HL-60 (cell line): ENCODE data around the gene MAP6.

ENCODE experiments used
- DNase-seq, 2 experiments: peaks; one replicate each; pipeline ENCODE4 v3.0.0-alpha.2; 2010 to 2020; ENCODE audit warnings: low read depth in 1 of 2, low spot score in 1 of 2
- H3K27ac ChIP-seq: fragments of 250-450 bp; sonication (Bioruptor Pico); replicated peaks from 2 replicates; pipeline ENCODE4 v1.5.1; 2020; ENCODE audit warnings: mild to moderate bottlenecking, moderate library complexity
- H3K27me3 ChIP-seq: fragments of 250-450 bp; sonication (Bioruptor Pico); 2 replicates; pipeline ENCODE4 v1.5.1; 2021; ENCODE audit warnings: mild to moderate bottlenecking, moderate library complexity; ENCODE audit not compliant: insufficient read depth, poor library complexity, severe bottlenecking
- H3K4me3 ChIP-seq: replicated peaks from 2 replicates; pipeline ENCODE4 v1.5.1; 2011; ENCODE audit warnings: mild to moderate bottlenecking, control low read depth, low read length; ENCODE audit not compliant: insufficient read depth
- CTCF ChIP-seq: IDR thresholded peaks from one replicate; pipeline ENCODE4 v1.5.1; 2011; ENCODE audit warnings: low read length, control low read depth, inconsistent platforms; ENCODE audit not compliant: insufficient read depth
- GABPA ChIP-seq: IDR thresholded peaks from 2 replicates; pipeline ENCODE4 v1.6.1; 2012; ENCODE audit warnings: low read depth
- POLR2AphosphoS5 ChIP-seq: IDR thresholded peaks from 2 replicates; pipeline ENCODE4 v1.6.1; 2012; ENCODE audit warnings: low read depth
- SPI1 ChIP-seq: IDR thresholded peaks from 2 replicates; pipeline ENCODE4 v1.6.1; 2012; ENCODE audit warnings: low read depth, mild to moderate bottlenecking, borderline replicate concordance
- TF ChIP-seq, protein P1 (sequence below): IDR thresholded peaks from 2 replicates; pipeline ENCODE4 v1.6.1; 2012; ENCODE audit warnings: low read depth; ENCODE audit not compliant: insufficient replicate concordance

The MAP6 gene

DNA sequence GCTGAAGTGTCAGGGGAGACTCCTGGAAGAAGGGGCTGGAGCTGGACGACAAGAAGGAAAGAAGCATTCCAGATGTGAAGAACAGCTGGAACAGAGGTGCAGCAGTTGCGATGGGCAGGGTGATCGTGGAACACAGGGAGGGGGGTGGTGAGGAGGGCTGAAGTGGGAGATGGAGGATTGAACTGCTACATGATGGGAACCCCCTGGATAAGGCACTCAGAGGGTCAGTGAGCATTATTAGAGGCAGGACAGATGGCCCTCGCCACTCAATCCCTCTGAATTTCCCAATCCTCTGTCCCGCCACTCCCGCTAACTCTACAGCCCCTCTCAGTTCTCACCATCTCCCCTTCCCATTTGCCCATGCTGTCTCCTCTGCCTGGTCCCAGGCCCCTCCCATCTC lies 92.8 kb downstream of the MAP6 start:
- no peak overlapping the region for H3K4me3 ChIP-seq
- TF ChIP-seq SPI1 = no peak
- no peak for TF ChIP-seq CTCF
- TF ChIP-seq POLR2AphosphoS5 = no peak
- TF ChIP-seq GABPA = no peak
- TF ChIP-seq, protein P1, sequence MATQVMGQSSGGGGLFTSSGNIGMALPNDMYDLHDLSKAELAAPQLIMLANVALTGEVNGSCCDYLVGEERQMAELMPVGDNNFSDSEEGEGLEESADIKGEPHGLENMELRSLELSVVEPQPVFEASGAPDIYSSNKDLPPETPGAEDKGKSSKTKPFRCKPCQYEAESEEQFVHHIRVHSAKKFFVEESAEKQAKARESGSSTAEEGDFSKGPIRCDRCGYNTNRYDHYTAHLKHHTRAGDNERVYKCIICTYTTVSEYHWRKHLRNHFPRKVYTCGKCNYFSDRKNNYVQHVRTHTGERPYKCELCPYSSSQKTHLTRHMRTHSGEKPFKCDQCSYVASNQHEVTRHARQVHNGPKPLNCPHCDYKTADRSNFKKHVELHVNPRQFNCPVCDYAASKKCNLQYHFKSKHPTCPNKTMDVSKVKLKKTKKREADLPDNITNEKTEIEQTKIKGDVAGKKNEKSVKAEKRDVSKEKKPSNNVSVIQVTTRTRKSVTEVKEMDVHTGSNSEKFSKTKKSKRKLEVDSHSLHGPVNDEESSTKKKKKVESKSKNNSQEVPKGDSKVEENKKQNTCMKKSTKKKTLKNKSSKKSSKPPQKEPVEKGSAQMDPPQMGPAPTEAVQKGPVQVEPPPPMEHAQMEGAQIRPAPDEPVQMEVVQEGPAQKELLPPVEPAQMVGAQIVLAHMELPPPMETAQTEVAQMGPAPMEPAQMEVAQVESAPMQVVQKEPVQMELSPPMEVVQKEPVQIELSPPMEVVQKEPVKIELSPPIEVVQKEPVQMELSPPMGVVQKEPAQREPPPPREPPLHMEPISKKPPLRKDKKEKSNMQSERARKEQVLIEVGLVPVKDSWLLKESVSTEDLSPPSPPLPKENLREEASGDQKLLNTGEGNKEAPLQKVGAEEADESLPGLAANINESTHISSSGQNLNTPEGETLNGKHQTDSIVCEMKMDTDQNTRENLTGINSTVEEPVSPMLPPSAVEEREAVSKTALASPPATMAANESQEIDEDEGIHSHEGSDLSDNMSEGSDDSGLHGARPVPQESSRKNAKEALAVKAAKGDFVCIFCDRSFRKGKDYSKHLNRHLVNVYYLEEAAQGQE = no peak
- H3K27me3 ChIP-seq = peaks cover 5% of the 10 kb centered on the region
- no peak for DNase-seq
- no peak overlapping the region for H3K27ac ChIP-seq

DNA sequence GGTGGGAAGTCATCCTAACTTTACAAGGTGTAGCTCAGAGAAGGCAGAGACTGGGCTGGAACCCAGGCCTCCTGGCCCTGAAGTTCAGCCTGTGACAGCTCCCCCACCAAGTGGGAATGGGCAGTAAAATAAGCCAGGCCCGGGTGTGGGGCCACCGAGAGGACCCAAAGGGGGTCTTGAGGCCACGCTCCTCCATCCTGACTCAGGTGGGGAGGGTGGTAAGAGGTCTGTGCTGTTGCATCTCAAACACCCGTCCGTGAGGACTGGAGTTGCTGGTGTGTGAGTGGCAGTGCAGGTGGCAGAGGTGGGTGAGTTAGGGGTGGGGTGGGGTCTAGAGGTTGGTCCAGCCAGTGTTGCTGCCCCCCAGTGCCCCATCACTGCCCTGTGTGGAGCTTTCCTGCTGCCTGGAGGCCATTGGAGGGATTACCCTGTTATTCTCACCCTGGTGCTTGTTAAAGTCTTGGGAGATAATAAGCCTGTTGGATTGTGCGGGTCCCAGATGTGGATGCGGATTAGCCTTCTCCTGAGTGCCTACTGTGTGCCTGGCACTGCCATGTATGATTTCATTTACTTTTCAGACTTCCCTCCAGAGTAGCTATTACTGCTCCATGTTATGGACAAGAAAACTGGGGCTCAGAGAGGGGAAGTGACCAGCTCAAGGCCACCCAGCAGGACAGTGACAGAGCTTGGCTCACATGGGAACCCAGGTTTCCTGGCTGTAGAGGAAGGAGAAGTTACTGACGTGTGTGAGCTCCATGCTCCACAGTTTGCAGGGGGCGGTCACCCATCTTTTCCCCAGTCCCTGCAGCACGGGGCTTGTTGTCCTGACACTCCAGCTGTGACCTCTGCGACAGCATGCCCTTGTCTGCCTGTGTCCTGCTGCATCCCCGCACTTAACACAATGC lies 93.9 kb downstream of the MAP6 start:
- Histone ChIP-seq H3K27ac (no peak overlapping the region), H3K27me3 (peaks cover 5% of the 10 kb centered on the region), H3K4me3 (no peak overlapping the region)
- no peak for TF ChIP-seq POLR2AphosphoS5
- TF ChIP-seq, protein P1 = no peak
- DNase-seq = no peak

DNA sequence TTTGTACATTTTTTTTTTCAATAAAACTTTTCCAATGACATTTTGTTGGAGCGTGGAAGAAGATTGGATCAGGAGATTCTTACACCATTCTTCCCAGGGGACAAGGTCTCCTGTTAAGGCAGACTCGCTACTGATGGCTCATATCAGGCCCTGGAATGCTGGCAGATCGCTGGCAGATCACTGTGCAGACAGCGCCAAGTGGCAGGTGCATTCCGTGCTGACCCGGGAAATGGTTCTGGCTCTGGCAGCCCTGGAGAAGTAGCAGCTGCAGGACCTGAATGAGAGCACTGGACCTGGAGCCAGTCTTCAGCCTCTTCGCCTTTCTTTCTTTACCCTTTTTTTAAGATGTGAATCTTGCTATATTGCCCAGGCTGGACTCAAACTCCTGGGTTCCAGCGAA lies 96.1 kb downstream of the MAP6 start:
- Histone ChIP-seq H3K4me3 (no peak overlapping the region), H3K27me3 (no peaks in the 10 kb centered on the region), H3K27ac (no peak overlapping the region)
- DNase-seq = no peak
- no peak for TF ChIP-seq POLR2AphosphoS5
- TF ChIP-seq GABPA = no peak
- TF ChIP-seq SPI1 = no peak

DNA sequence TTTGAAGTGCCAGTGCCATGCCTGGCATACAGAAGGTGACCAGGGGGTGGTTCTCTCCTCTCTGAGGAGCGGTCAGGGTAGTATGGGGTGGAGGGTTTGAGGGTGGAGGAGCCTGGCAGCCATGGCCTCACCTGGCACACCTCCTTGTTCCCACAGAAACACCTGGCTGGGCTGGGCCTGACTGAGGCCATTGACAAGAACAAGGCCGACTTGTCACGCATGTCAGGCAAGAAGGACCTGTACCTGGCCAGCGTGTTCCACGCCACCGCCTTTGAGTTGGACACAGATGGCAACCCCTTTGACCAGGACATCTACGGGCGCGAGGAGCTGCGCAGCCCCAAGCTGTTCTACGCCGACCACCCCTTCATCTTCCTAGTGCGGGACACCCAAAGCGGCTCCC lies 97.2 kb downstream of the MAP6 start:
- Histone ChIP-seq H3K27ac (no peak overlapping the region), H3K4me3 (no peak overlapping the region), H3K27me3 (no peaks in the 10 kb centered on the region)
- DNase-seq = no peak
- TF ChIP-seq POLR2AphosphoS5 (no peak), SPI1 (no peak), GABPA (no peak), CTCF (no peak)
- TF ChIP-seq, protein P1 = no peak
